Aorta (tissue), 4 donors: ENCODE data around the gene SFI1. TPM values are rescaled to one million over a fixed set of nuclear protein-coding genes. Genes with fewer than 3 reads are reported as not detected.

Source experiments
- microRNA-seq, 2 donors: library from miRNA; unstranded; fragments of <30 nt; microRNA quantifications; one replicate each; pipeline ENCODE4 v1.2.0, GENCODE V29; 2020
- polyA plus RNA-seq, 2 donors: library from polyadenylated mRNA; stranded (reverse); fragments of 200-250 nt; gene quantifications; one replicate each; pipeline ENCODE4 v1.2.3, GENCODE V29; 2013
- total RNA-seq, 2 donors: library from RNA; stranded (reverse); fragmentation: NEBNext Ultra II Directional; extraction: Animal tissue kit (Norgen Biotek cat#: 25700); gene quantifications; one replicate each; pipeline ENCODE4 v1.2.1, GENCODE V29; 2021
- donor health status: healthy with polysubstance abuse.
- donor health status: Bipolar disorder and iron deficiency.
- donor health status: DM: no; HTN: no; CAD: no.
- donor health status: DM: yes; HTN: yes; CAD: no.

Gene SFI1
- total and polyA plus RNA-seq, 4 donors: 17.5 to 116 (median 38.0) TPM

Small RNA genes within 50 kb of the gene (microRNA-seq; reads per million reads assigned to microRNA genes)
- gene MIR7109: 0 reads per million in 2 donors

Other genes starting within 250 kb of the SFI1 start
- gene PIK3IP1, start 204.0 kb upstream of the SFI1 start, total RNA-seq: 10 to 100 TPM; 14.1 to 41.6 TPM
- gene PIK3IP1, start 204.0 kb upstream of the SFI1 start, polyA plus RNA-seq: 10 to 100 TPM; 16.8 to 44.9 TPM
- gene PATZ1, start 150.2 kb upstream of the SFI1 start, total RNA-seq: 10 to 100 TPM; 14.1 to 17.6 TPM
- 10 to 100 TPM in 1 of 2 donors, 1 to 10 TPM in 1; 3.3 to 11.5 TPM for gene PATZ1, start 150.2 kb upstream of the SFI1 start, polyA plus RNA-seq
- gene DRG1, start 96.9 kb upstream of the SFI1 start, total RNA-seq: 10 to 100 TPM; 34.4 to 37.2 TPM
- 10 to 100 TPM; 45.2 to 58.2 TPM for gene DRG1, start 96.9 kb upstream of the SFI1 start, polyA plus RNA-seq
- 10 to 100 TPM; 32.0 to 34.9 TPM for gene EIF4ENIF1, start 6.7 kb upstream of the SFI1 start, total RNA-seq
- gene EIF4ENIF1, start 6.7 kb upstream of the SFI1 start, polyA plus RNA-seq: 10 to 100 TPM; 12.6 to 13.5 TPM
- 10 to 100 TPM; 38.5 to 38.8 TPM for gene PISD, start 165.7 kb downstream of the SFI1 start, total RNA-seq
- 10 to 100 TPM; 16.0 to 29.1 TPM for gene PISD, start 165.7 kb downstream of the SFI1 start, polyA plus RNA-seq